ENCODE results near the gene ITGA3. TPM values are rescaled to one million over a fixed set of nuclear protein-coding genes. Genes with fewer than 3 reads are reported as not detected.
"Not testable (repeated sequence)": the region's sequence is repeated elsewhere in the genome, so short reads cannot be mapped to it uniquely, and the experiment has no call there.

ITGA3 gene
- polyA plus RNA-seq, 1 experiment: 184 TPM

DNA sequence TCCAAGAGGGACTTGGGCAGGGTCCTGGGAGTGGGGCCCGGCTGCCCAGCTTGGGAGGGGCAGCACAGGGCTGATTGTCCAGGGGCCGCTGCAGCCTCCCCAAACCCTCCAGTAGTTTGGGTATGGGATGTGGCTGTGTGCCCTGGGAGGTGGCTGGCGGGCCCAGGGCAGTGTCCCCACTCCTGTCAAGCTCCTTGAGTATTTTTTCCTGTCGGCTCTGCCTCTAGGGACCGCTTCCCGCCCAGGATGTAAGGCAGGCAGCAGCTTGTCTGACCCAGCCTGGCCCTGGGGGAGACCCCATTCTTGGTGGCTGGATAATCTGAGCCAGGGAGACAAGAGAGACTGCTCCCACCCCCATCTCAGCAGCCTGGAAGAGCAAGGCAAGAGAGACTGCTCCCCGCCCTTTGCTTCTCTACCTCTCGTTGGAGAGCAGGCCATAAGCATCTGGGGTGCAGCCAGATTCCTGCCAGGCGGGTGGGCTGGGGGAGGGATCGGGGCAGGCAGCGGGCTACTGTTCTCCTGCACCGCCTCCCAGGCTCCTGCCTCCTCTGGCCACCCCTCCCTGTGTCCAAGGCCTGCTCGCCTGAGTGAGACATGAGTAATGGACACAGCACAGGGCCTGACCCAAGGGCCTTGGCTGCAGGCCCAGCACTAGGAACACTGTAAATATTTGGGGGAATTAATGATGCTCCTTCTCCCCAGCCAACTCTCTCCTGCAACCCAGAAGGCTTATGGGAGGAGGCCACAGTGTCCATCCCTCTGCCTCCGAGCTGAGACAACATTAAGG lies 18.4 kb upstream of the ITGA3 start:
- POLR2A ChIA-PET: no interaction called here
- H3K36me3 ChIP-seq (ENCODE audit: control insufficient read depth, insufficient read depth, low read length): no peaks in the 10 kb centered on the region
- DNase-seq (ENCODE audit: low read depth): no peak
- TF ChIP-seq CTCF (IDR thresholded peaks at IDR 0.05; ENCODE audit: insufficient read depth, low read depth, low read length): no peak
- no peaks in the 10 kb centered on the region for H3K27me3 ChIP-seq (ENCODE audit: control insufficient read depth, insufficient read depth, low read length)
- H3K4me3 ChIP-seq (ENCODE audit: low read depth, low read length): no peak overlapping the region
- CTCF ChIA-PET: interaction anchor here (1.2 kb wide), 1 partner anchor 8 kb away, joined by 6 read pairs; no protein-coding TSS in a partner anchor

GRCh38 chr17:50039058-50039457 lies 16.9 kb upstream of the ITGA3 start:
- POLR2A ChIA-PET: no interaction called here

GRCh38 chr17:50040496-50040895 lies 15.4 kb upstream of the ITGA3 start:
- H3K4me3 ChIP-seq (ENCODE audit: low read depth, low read length); H3K36me3 ChIP-seq (ENCODE audit: control insufficient read depth, insufficient read depth, low read length); POLR2A ChIA-PET; DNase-seq (ENCODE audit: low read depth); H3K27me3 ChIP-seq (ENCODE audit: control insufficient read depth, insufficient read depth, low read length): not testable (repeated sequence)
- CTCF ChIA-PET: interaction anchor here (1.0 to 1.9 kb wide), 3 partner anchors 27 to 110 kb away, joined by 3 to 4 read pairs (median 3); partner anchors contain the start of gene PPP1R9B

More at GRCh38 chr17:50039058-50039457, 16.9 kb upstream of the ITGA3 start:
- TF ChIP-seq CTCF (IDR thresholded peaks at IDR 0.05; ENCODE audit: insufficient read depth, low read depth, low read length): no peak
- H3K36me3 ChIP-seq (ENCODE audit: control insufficient read depth, insufficient read depth, low read length): no peaks in the 10 kb centered on the region
- CTCF ChIA-PET: interaction anchor here (1.0 to 1.9 kb wide), 5 partner anchors 12 to 111 kb away, joined by 3 to 4 read pairs (median 3); partner anchors contain the start of gene PPP1R9B
- H3K27me3 ChIP-seq (ENCODE audit: control insufficient read depth, insufficient read depth, low read length): no peaks in the 10 kb centered on the region
- no peak for DNase-seq (ENCODE audit: low read depth)
- H3K4me3 ChIP-seq (ENCODE audit: low read depth, low read length): no peak overlapping the region

DNA sequence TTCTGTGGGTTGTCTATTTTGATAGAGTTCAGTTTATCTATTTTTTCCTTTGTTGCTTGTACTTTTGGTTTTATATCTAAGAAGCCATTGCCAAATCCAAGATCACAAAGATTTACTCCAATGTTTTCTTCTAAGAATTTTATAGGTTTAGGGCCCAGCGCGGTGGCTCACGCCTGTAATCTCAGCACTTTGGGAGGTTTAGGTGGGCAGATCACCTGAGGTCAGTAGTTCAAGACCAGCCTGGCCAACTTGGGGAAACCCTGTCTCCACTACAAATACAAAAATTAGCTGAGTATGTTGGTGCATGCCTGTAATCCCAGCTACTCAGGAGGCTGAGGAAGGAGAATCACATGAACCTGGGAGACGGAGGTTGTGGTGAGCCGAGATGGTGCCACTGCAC lies 13.7 kb upstream of the ITGA3 start:
- no peak for DNase-seq (ENCODE audit: low read depth)
- CTCF ChIA-PET: no interaction called here
- no peaks in the 10 kb centered on the region for H3K27me3 ChIP-seq (ENCODE audit: control insufficient read depth, insufficient read depth, low read length)
- H3K36me3 ChIP-seq (ENCODE audit: control insufficient read depth, insufficient read depth, low read length): no peaks in the 10 kb centered on the region
- no peak overlapping the region for H3K4me3 ChIP-seq (ENCODE audit: low read depth, low read length)
- POLR2A ChIA-PET: no interaction called here
- TF ChIP-seq CTCF (IDR thresholded peaks at IDR 0.05; ENCODE audit: insufficient read depth, low read depth, low read length): no peak

DNA sequence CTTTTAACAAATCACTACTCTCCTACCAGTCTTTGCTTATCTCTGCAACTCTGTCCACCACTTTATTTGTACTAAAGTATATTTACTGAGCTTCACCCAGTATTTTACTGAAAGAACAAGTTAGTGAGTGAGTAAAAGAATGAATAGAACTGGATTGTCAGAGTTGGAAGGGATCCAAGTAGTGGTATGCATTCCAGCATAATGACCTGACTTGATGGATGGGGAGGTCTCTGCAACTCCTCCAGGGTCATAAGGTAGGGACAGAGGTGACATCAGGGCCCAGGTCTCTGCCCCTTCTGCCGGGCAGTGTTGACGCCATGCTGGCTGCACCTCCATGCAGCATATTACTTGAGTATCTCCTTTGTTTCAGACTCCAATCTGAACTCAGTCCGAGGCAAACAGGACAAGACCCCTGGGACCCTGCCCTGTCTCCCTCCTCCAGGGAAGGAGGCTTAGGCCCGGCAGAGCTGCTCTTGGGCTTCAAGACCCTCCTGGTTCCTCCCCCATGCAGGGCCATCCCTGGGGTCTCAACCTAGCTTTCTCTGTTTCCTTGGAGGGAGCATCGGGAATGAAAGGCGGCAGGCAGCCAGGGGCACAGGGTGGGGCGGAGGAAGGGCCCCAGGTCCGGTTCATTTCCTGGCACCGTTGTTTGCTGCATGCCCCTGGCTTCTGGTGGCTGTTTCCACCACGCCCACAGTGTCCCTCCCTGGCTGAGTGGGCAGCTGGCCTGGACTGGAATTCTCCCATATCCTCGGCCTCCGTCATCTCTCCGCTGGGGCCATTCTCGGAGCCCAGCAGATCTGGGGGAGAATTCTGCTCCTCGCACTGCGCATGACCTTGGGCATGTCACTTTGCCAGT lies 12.4 kb upstream of the ITGA3 start:
- no peak for DNase-seq (ENCODE audit: low read depth)
- Histone ChIP-seq H3K27me3 (ENCODE audit: control insufficient read depth, insufficient read depth, low read length) (no peaks in the 10 kb centered on the region), H3K36me3 (ENCODE audit: control insufficient read depth, insufficient read depth, low read length) (no peaks in the 10 kb centered on the region), H3K4me3 (ENCODE audit: low read depth, low read length) (no peak overlapping the region)
- TF ChIP-seq CTCF (IDR thresholded peaks at IDR 0.05; ENCODE audit: insufficient read depth, low read depth, low read length): no peak
- CTCF ChIA-PET: interaction anchor here (1.3 to 2.7 kb wide), 2 partner anchors 10 to 44 kb away, joined by 4 to 14 read pairs; no protein-coding TSS in a partner anchor
- POLR2A ChIA-PET: no interaction called here
